AG04449 (cell line): ENCODE results near the gene NAV2.

Experiments
- CTCF ChIA-PET: fragments of 350-600 bp; formaldehyde crosslinking; extraction: SDS; loops from one replicate; lab custom pipeline; 2021; ENCODE audit warnings: antibody characterized with exemption; lab: Yijun Ruan, JAX
- POLR2A ChIA-PET: fragments of 400-600, 350-600 bp; formaldehyde crosslinking; extraction: SDS; loops from one replicate; lab custom pipeline; 2020; ENCODE audit warnings: antibody characterized with exemption, inconsistent platforms; lab: Yijun Ruan, JAX
- DNase-seq: peaks from one replicate; pipeline ENCODE4 v3.0.0-alpha.2; 2010; ENCODE audit warnings: low read depth, low spot score
- H3K4me3 ChIP-seq: 2 replicates; pipeline ENCODE4 v1.5.1; 2011; ENCODE audit warnings: low read depth, mild to moderate bottlenecking, control low read depth, low read length
- CTCF ChIP-seq: IDR thresholded peaks from one replicate; pipeline ENCODE4 v1.5.1; 2011; ENCODE audit warnings: mild to moderate bottlenecking, moderate library complexity, low read length, control low read depth, inconsistent platforms; ENCODE audit not compliant: insufficient read depth; ENCODE audit errors: missing control alignments

The NAV2 gene

GRCh38 chr11:19774329-19774728, 61.7 kb downstream of the NAV2 start:
- no peak for DNase-seq
- POLR2A ChIA-PET = no interaction called here
- no peak overlapping the region for H3K4me3 ChIP-seq
- CTCF ChIA-PET = interaction anchor here (1.0 to 1.8 kb wide), 4 partner anchors 11 to 221 kb away, joined by 3 to 5 read pairs (median 4); no protein-coding TSS in a partner anchor
- TF ChIP-seq CTCF = no peak

GRCh38 chr11:19774817-19775580, 62.4 kb downstream of the NAV2 start:
- CTCF ChIA-PET = interaction anchor here (1.0 to 1.8 kb wide), 6 partner anchors 9 to 221 kb away, joined by 3 to 5 read pairs (median 4); no protein-coding TSS in a partner anchor
- no peak overlapping the region for H3K4me3 ChIP-seq
- no peak for TF ChIP-seq CTCF
- DNase-seq = no peak
- POLR2A ChIA-PET = no interaction called here

DNA sequence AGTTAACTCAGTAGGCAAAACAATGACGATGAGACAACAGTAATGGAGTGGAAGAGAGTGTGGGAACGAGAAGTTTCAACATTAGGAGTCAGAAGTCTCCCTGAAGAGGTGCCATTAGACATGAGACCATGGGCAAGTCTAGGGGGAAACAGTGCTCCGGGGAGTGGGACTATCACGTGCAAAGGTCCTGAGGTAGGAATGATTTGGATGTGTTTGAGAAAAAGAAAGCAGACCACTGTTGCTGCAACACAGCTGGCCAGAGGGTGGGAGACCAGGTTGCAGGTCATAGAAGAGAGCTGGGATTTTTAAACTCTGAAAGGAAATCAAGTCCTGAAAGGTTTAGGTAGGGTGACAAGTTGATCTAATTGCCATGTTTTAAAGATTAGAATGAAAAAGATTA, 63.0 kb downstream of the NAV2 start:
- no peak for DNase-seq
- H3K4me3 ChIP-seq = no peak overlapping the region
- no peak for TF ChIP-seq CTCF
- CTCF ChIA-PET = interaction anchor here (0.7 to 1.8 kb wide), 7 partner anchors 9 to 222 kb away, joined by 3 to 5 read pairs (median 3); no protein-coding TSS in a partner anchor
- POLR2A ChIA-PET = no interaction called here

GRCh38 chr11:19777039-19777376, 64.4 kb downstream of the NAV2 start:
- TF ChIP-seq CTCF = no peak
- ChIA-PET CTCF (interaction anchor here (1.0 to 2.1 kb wide), 6 partner anchors 12 to 451 kb away, joined by 3 to 6 read pairs (median 4); no protein-coding TSS in a partner anchor), POLR2A (no interaction called here)
- no peak for DNase-seq
- H3K4me3 ChIP-seq = peak overlapping the region; percentile 52

DNA sequence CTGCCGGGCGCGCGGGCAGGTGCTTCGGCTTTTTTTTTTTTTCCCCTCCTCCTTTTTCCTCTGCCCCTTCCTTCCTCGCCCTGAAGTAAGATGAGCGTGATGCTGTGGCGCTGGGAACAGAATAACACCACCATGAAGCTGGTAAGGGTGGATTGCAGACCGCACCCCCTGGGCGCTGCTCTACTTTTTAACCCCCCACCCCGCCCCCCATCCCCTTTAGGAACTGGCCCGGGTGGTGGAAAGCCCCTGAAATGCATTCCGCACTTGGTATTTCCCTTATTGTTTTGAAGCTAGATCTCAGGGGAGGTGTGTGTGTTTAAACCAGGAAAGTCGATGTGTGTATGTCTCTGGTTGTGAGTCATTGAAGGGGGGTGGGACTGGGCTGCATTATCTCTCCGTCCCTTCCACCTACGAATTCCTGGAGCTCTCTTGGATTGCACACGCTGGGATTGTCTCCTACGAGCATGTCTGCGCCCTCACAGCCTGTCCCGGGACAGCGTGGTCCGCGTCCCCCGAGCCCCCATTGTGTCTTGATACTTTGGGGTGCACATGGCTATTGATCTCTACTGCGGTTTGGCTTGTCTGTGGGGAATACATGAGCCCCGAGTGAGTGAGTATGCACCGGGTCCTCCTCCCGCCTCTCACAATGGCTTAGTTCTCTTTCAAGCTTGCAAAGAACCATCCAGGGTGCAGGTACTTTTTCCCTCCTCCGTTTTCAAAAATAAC, 64.9 kb downstream of the NAV2 start:
- no peak for DNase-seq
- CTCF ChIA-PET = interaction anchor here (1.0 to 2.1 kb wide), 6 partner anchors 12 to 452 kb away, joined by 3 to 9 read pairs (median 4); no protein-coding TSS in a partner anchor
- POLR2A ChIA-PET = interaction anchor here (0.6 kb wide), 1 partner anchor 50 kb away, joined by 3 read pairs; no protein-coding TSS in a partner anchor
- peak overlapping the region; percentile 52 for H3K4me3 ChIP-seq
- no peak for TF ChIP-seq CTCF

- ChIA-PET POLR2A (no interaction called here), CTCF (interaction anchor here (1.1 to 1.3 kb wide), 3 partner anchors 16 to 222 kb away, joined by 3 to 8 read pairs (median 3); no protein-coding TSS in a partner anchor)
- TF ChIP-seq CTCF = no peak
- no peak for DNase-seq
- no peak overlapping the region for H3K4me3 ChIP-seq
Measured at GRCh38 chr11:19779740-19780139, 67.1 kb downstream of the NAV2 start.
